SH-SY5Y (cell line): ENCODE data around the gene ATP9B.
A peak's percentile ranks its signal among the peaks of the same experiment; 100 is the strongest.

Source experiments
- GATA2 ChIP-seq: IDR thresholded peaks from 2 replicates; pipeline ENCODE4 v1.6.1; 2011; ENCODE audit warnings: mild to moderate bottlenecking, low read depth, low read length
- GATA3 ChIP-seq: IDR thresholded peaks from 2 replicates; pipeline ENCODE4 v1.6.1; 2011; ENCODE audit warnings: low read depth, mild to moderate bottlenecking, low read length, moderate library complexity

ATP9B gene

DNA sequence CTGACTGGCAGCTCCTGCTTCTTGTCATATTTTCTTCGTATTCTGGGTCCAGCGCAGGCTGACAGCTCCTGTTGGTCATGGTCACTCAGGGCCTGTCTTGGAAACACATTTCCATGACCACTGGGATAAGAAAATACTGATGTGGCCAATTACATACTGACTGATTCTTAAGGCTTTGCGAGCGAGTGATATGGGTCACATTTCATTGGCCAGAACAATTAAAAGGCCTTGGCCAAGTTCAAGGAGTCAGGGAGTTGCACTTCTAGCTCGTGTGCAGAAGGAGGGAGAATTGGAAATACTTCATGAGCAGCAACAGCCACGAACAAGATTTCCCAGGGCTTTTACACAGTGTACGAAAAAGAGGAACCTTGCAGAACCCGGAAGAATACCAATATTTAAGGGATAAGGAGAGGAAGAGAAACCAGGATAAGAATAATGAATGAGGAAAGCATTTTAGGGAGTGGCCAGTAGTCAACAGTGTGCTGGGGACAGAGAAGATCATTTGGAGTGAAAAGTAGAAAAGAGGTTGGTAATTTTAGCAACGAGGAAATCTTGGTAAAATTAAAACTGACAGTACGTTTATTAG is 149.5 kb downstream of the ATP9B start:
- no peak for TF ChIP-seq GATA3
- no peak for TF ChIP-seq GATA2

DNA sequence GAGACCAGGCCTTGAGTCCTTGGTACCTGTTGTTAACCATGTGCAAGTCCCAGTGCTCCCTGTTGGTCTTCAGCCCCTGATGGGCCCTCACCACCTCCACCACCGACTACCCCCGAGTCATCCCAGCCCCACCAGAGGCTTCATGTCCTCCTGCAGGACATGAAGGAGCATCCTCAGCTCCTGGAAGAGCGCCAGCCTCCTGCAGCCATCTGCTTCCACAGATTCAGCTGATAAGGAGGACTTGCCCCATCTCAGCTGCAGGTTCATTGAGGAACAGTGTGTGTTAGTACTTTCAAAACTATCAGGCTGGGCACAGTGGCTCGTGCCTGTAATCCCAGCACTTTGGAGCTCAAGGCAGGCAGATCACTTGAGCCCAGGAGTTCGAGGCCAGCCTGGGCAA is 151.9 kb downstream of the ATP9B start:
- TF ChIP-seq GATA3 = no peak
- TF ChIP-seq GATA2 = peak; percentile 40; the same call in 1 of the 2 replicates

DNA sequence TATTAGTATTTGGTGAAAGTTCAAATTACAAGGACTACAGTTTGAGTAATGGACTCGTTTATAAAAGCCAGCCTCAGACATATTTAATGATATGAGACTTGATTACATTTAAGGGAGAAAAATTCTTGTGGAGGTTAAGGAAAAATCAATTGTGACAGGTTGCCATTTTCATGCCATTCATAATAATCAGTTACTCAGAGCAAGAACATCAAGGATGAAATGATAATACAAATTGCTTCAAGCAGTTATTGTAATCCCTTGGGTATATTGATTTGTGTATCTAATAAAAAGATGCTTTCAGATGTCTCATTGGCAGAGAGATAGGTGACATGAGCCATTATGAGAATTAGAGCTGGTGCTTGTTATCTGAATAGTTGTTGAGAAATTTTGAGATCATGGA is 153.6 kb downstream of the ATP9B start:
- TF ChIP-seq GATA3 = no peak
- no peak for TF ChIP-seq GATA2

- TF ChIP-seq GATA2 = no peak
- TF ChIP-seq GATA3 = no peak
These were observed 154.2 kb downstream of the ATP9B start for GRCh38 chr18:79223431-79223830.

DNA sequence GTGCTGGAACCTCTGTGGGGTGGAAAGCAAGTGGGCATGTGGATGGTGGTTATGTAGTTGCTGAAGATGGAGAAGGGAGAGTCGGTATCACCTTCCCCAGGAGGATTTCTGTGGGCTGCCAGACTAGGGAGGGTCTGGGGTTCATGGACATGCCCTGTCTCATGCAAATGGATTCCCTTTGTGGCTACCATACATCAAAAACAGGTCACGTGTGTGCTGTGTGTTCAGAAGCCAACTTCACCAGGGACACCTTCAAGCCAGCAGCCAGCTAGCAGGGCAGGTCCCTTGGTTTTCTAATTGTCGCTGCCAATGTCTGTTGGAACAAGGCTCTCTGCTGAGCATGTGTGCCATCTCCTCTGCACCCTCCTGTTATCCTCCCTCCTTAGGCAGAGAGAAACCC is 155.2 kb downstream of the ATP9B start:
- TF ChIP-seq GATA3 (no peak), GATA2 (no peak)

DNA sequence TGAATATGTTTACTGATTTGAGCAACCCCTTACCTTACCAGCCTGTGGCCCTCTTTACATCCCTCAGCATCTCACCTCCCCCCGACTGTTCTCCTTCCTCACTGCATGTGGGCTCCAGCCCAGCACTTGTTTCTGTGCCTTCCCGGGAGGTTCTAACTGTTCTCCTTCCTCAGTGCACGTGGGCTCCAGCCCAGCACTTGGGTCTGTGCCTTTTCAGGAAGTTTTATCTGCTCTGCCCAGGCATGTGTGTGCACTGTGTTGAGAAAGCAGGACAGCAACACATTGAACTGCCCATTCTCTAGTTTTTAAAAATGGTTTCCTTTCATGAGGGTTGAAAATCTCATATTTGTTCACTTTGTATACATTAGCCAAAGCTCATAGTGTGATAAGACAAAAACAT is 158.4 kb downstream of the ATP9B start:
- no peak for TF ChIP-seq GATA3
- no peak for TF ChIP-seq GATA2

DNA sequence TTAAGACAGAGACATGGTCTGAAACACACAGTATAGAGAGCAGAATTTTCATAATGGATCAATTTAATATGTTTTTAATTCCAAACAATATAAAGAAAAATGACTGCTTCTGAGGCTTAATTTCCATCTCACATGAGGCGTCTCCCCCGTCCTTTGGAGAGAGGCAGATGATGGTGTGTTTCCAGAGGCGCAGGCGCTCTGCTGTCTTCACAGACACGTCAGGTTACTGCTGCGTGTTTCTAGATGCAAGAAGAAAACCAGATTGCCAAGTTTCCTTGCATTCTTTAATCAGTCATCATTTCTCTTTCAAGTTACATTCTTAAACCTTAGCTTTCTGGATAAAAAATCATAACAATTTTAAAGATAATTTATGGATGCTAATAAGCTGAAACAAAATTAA is 160.2 kb downstream of the ATP9B start:
- TF ChIP-seq GATA3 = no peak

GRCh38 chr18:79234438-79234837 is 165.2 kb downstream of the ATP9B start:
- no peak for TF ChIP-seq GATA2

DNA sequence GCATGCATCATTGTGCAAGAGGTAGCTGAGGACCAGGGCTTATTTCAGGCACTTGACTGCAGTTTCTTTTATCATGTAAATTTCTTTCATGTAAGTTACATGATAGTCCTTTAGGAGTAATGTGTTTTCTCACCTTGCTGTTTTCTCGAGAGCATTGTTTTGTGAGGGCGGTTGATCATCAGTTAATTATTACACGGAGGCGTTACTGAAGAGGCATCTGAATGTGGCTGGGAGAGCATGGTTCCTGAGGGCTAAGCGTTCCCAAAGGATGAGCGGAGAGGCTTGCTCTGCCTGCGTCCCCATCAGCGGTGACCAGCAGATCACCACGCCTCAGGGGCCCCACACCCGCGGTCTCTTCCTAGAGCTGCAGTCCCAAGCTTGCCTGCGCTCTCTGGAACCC is 170.4 kb downstream of the ATP9B start:
- TF ChIP-seq GATA2 (no peak), GATA3 (no peak)

DNA sequence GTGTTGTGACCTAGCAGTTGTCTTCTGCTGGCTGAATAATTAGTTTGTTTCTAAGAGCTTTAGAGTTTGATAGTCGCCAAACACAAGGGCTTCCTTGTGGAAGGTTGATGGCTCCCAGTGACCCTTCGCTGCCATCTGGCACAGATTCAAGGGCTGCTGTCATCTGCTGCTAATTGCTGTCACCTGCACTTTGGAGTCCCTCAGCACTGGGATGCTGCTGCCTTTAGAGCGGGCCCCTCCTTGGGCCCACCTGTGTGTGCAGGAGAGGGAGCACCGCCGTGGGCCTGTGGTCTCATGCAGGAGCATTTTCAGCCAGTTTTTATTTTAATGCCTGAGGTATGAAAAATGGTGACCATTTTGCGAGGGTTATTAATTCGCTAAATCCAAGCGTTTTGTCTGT is 172.6 kb downstream of the ATP9B start:
- TF ChIP-seq GATA3 (no peak), GATA2 (no peak)

DNA sequence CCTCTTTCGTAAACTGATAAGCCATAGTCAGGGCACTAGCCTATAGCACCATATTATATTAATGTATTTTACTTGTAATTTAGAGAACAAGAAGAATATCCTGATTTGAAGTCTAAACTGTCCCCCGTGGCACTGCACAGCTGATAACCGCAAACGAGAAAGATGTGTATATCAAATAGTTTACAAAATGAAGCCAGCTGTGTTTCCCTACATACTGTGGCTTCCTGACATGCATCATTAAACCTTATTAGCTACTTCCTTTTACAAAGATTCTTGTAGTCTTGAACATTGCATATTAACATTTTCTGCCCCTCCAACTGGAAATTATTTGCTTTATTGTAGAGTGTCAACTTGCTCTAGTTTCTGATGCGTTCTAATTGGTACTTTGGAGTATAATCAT is 173.1 kb downstream of the ATP9B start:
- TF ChIP-seq GATA2 = no peak
- no peak for TF ChIP-seq GATA3

DNA sequence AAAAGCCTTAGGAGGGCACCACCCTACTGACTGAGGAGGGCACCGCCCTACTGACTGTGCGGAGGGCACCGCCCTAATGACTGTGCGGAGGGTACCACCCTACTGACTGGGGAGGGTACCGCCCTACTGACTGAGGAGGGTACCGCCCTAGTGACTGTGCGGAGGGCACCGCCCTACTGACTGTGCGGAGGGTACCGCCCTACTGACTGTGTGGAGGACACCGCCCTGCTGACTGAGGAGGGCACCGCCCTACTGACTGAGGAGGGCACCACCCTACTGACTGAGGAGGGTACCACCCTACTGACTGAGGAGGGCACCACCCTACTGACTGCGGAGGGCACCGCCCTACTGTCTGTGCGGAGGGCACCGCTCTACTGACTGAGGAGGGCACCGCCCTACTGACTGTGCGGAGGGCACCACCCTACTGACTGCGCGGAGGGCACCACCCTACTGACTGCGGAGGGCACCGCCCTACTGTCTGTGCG is 176.4 kb downstream of the ATP9B start:
- TF ChIP-seq GATA2 (no peak), GATA3 (no peak)

- TF ChIP-seq GATA2 (0 out of 2 replicates have a peak, but pooled peaks have one; percentile 17), GATA3 (no peak)
These were observed 177.3 kb downstream of the ATP9B start for GRCh38 chr18:79246309-79247108.

DNA sequence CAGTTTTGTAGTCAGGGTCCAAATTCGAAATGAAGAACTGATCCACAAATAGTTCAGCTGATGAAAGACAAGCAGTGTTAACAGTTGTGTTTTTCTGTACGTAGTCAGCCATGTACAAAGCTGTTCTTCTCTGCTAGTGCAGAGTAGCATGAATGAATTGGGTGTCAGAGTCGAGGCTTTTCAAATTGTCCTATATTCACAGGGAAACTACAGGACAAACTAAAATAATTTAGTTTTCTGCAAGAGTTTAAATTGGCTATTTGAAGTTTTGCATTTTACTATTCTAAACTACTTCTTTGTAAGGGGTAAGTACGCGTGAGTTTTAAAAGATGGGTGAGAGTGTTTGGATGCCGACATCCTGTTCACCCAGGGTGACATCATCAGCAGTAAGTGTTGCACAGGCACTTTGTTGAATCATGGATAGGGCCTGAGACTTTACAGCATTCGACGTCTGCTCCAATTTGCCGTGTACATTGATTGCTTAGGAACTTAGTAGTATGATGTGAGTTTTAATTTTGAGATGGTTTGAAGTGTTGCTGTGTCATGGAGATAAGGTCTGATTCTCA is 179.4 kb downstream of the ATP9B start:
- no peak for TF ChIP-seq GATA3
- no peak for TF ChIP-seq GATA2
